ENCODE data around the gene CREBBP.

The CREBBP gene

DNA sequence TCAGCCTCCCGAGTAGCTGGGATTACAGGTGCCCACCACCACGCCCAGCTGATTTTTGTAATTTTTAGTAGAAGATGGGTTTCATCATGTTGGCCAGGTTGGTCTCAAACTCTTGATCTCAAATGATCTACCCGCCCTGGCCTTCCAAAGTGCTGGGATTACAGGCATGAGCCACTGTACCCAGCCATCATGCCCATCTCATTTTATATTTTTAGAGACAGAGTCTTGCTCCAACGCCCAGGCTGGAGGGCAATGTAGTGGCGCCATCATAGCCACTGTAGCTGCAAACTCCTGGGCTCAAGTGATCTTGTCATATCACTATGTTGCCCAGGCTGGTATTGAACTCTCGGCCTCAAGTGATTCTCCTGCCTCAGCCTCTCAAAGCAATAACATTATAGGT, 120.0 kb downstream of the CREBBP start:
- FAIRE-seq, result no peak

DNA sequence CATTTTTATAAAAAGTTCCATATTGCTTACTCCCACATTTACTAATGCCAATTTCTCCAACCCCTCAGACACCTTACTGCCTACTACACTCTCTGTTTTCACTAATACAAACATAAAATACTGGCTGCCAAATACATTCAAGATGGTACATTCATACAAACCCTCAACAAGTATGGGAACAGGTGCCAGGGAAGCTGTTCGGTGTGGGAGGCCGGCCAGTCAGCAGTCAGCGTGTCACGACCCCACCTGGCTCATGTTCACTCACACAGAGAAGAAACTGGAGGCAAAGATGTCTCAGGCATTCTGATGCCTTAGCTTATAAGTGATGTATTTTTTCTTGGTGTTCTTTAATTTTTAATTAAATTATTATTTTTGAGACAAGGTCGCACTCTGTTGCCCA, 120.8 kb downstream of the CREBBP start:
- FAIRE-seq, result no peak

DNA sequence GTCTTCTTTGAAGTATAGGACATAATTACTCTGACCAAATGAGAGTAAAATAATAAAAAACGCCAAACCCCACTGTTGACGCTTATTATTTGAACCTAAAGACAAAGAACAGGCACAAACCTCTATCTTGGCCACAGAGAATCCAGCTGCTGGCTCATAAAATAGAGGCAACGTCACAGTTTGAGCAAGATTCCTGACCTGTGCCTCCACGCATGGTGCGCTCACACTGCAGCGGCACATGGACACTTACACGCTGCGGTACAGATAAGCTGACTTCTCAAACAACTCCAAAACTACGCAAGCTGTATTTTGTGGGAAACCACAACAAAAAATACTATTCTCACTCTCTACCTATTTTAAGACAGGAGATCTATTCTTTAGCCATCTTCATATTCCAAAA, 124.4 kb downstream of the CREBBP start:
- no peak for FAIRE-seq

DNA sequence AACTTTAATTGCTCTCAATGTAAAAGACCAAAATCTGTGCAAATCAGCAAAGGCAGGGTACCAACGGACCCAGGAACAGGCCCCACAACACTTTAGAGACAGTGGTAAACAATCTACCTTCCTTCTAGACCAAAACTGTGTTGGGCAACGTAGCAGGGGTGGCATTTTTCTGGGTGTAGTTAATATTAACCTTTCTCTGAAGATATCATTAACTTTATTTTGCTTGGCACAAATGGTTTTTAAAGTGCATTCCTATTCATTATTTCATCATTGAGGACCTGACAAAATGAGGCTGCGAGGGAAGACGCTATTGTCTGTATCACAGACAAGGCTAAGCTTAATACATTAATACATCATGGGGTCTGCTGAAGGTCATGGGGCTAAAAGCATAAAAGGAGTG, 125.3 kb downstream of the CREBBP start:
- no peak for FAIRE-seq

DNA sequence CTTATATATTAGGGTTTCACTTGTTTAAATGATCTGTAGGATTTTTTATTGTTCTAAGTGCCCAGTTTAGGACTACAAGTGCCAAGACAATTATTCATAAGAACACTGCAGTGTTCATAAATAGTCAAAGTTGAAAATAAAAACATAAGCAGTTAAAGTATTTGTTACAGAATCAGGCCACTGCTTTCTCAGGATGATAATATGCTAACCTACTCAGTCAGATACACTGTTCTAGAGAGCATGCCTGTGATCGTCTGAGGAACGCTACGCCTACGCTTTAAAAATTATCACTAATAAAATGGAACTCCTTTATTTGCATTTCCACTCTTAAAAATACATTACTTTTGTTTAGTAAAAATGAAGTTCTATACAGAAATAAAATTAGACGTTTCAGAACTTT, 125.7 kb downstream of the CREBBP start:
- FAIRE-seq, result no peak

GRCh38 chr16:3754081-3754703, 126.3 kb downstream of the CREBBP start:
- no peak for FAIRE-seq

GRCh38 chr16:3752984-3753383, 127.5 kb downstream of the CREBBP start:
- FAIRE-seq, result no peak

DNA sequence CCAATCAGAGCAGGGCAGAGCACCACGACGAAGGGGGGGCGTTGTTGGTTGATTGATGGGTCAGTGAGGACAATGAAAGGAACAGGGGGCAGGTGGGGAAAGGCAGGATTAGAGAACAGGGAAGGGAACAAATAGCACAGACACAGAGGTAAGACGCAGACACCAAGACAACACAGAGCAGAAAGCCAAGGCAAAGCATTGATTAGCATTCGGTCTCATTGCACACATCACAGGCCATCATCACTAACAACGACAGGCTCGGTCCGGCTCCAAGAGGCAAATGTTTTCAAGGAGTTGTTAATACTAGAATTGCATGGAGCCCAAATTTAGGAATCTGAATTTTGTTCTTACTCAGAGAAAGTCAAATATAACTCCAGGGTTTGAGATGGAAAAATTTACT, 128.6 kb downstream of the CREBBP start:
- FAIRE-seq, result no peak

DNA sequence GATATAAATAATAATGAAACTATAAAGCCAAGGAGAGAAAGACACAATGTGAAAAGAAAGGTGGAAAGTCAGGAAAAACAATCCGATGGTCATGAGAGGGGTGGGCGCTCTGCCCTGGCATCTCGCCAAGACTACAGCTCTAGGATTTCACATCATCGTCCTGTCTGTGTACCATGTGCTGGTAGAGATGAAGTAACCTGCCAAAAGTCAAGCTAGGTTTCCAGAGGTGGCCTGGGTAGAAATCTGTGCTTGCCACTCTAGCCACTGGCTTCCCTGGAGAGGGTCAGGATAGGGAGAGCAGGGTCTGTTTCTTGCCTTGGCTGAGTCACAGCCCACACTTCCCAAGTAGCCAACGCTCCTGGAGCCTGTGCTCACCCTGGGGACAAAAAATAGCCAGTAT, 132.2 kb downstream of the CREBBP start:
- no peak for FAIRE-seq

GRCh38 chr16:3745751-3746355, 134.7 kb downstream of the CREBBP start:
- FAIRE-seq, result no peak

DNA sequence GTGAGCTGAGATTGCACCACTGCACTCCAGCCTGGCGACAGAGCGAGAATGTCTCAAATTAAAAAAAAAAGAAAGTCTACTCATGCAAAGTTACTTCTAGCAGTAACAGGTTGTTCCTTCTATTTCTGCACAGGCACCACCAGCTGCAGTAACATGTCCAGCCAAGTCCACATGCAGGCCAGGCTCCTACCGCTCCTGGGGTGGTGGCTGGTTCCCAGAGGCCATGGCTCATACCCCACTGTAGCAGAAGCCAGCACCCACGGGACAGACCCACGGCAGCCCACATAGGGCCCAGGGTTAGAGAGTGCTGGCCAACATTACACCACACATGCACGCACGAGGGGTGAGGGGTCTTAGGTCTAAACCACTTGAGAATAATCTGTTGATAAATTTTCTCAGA, 136.5 kb downstream of the CREBBP start:
- FAIRE-seq, result no peak

- FAIRE-seq, result no peak
Observed at GRCh38 chr16:3740934-3741333, 139.6 kb downstream of the CREBBP start.

- no peak for FAIRE-seq
Observed at GRCh38 chr16:3740186-3740585, 140.3 kb downstream of the CREBBP start.

GRCh38 chr16:3739636-3740035, 140.9 kb downstream of the CREBBP start:
- FAIRE-seq, result no peak

- FAIRE-seq, result no peak
Observed at GRCh38 chr16:3738541-3738940, 142.0 kb downstream of the CREBBP start.

DNA sequence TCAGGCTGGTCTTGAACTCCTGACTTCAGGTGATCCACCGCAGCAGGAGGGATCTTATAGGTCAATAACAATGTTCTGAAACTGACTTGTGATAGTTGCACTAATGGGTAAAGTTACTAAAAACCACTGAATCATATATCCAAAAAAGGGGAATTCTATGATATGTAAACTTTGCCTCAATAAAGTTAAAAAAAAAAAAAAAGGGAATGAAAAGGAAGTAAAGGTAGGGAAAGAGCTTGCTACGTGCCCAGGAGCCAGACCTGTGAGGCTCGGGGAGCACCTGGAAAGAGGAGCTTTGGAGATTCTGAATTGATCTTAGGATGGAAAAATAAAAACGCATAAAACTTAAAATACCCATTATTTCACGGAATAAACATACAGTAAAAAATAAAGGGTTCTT, 142.4 kb downstream of the CREBBP start:
- FAIRE-seq, result no peak

DNA sequence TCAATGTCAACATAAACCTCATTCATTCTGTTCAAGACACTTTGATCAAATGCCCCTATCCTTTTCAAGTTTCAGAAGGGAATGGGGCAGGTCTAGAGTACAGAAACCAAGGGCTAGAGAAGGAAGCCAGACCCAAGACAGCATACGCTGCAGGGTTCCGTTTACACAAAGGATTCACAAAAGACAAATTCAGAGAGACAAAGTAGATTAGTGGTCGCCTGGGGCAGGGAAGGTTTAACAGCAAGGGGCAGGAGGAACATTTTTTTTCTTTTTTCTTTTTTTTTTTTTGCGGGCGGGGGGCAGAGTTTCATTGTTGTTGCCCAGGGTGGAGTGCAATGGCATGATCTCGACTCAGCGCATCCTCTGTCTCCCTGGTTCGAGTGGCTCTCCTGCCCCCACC, 143.3 kb downstream of the CREBBP start:
- no peak for FAIRE-seq

- no peak for FAIRE-seq
Observed at GRCh38 chr16:3736116-3736515, 144.4 kb downstream of the CREBBP start.

DNA sequence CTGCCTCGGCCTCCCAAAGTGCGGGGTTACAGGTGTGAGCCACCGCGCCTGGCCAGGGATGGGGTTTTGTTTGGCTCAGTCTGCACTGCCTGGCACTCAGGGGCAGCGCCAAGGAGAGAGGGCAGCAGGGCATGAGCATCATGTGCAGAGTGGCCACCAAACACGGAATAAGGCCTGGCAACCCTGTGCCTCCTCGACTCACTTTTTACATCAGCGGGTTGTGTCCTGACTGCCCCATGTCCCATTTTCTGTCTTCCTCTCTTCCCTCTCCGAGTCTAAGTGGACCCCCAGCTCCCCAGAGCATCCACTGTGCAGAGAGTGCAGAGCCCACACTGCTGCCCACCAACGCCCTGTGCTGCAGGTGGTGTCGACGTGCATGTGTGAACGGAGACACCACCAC, 145.0 kb downstream of the CREBBP start:
- no peak for FAIRE-seq

DNA sequence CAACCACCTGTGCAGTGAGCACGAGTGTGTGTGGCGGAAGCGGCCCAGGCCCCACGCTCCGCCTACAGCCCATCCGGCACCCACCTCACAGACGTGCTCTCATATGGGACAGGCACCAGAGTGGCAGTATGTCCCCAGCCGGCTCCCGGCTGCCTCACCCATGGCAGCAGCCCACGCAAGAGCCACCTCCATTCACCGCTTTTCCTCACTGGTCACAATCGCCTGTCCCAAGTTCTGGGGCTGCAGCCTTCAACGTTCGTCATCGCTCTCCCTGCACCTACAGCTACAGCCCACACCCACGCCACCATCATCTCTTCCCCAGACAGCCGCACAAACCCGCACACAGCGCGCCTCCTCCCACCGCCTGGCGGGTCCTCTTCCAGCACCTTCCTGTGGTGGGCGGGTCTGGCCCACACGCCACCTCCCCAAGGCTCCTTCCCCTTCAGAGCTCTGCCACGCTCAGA, 145.7 kb downstream of the CREBBP start:
- FAIRE-seq, result no peak

GRCh38 chr16:3734084-3734757, 146.3 kb downstream of the CREBBP start:
- FAIRE-seq, result no peak

- FAIRE-seq, result no peak
Observed at GRCh38 chr16:3732171-3732570, 148.3 kb downstream of the CREBBP start.

DNA sequence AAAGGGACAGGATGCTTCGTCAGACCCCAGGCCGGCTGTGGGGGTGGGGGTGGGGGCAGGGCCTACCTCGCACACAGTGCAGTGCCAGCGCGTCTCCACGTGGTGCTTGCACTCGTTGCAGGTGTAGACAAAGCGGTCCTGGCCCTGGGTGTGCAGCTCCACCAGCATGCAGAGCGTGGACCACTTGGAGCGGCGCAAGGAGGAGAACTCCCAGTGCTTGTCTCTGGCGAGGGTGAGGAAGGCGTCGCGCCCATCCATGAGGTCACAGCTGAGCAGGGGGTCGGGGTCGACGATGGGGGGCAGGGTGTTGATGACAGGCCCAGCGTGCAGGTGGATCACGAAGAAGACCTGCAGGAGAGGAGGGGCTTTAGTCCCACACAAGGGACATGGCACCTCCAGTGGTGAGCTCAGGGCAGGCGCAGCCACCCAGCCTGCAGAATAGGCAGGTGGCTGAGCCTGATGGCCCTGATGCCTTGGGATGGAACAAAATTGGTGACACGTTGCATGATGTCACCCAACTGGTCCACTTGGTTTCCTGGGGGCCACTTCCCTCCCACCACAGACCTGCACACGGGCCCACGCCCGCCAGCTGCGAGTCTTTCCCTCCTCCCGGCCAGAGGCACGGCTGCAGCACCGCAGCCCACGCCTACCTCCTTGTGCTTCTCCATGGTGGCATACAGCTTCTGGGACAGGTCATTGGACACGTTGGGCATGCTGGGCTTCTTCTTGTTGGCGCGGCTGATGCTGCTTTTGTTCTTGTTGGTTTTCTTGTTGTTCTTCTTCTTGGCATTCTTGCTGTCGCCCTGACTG, 149.2 kb downstream of the CREBBP start:
- no peak for FAIRE-seq
